TTC549 (cell line): ENCODE data around the gene ESYT3.

Experiments
- FAIRE-seq: peaks from 2 replicates; lab custom pipeline; 2012; peaks lifted over from hg19 to GRCh38; lab: Jason Lieb, UNC

ESYT3 gene, protein sequence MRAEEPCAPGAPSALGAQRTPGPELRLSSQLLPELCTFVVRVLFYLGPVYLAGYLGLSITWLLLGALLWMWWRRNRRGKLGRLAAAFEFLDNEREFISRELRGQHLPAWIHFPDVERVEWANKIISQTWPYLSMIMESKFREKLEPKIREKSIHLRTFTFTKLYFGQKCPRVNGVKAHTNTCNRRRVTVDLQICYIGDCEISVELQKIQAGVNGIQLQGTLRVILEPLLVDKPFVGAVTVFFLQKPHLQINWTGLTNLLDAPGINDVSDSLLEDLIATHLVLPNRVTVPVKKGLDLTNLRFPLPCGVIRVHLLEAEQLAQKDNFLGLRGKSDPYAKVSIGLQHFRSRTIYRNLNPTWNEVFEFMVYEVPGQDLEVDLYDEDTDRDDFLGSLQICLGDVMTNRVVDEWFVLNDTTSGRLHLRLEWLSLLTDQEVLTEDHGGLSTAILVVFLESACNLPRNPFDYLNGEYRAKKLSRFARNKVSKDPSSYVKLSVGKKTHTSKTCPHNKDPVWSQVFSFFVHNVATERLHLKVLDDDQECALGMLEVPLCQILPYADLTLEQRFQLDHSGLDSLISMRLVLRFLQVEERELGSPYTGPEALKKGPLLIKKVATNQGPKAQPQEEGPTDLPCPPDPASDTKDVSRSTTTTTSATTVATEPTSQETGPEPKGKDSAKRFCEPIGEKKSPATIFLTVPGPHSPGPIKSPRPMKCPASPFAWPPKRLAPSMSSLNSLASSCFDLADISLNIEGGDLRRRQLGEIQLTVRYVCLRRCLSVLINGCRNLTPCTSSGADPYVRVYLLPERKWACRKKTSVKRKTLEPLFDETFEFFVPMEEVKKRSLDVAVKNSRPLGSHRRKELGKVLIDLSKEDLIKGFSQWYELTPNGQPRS

DNA sequence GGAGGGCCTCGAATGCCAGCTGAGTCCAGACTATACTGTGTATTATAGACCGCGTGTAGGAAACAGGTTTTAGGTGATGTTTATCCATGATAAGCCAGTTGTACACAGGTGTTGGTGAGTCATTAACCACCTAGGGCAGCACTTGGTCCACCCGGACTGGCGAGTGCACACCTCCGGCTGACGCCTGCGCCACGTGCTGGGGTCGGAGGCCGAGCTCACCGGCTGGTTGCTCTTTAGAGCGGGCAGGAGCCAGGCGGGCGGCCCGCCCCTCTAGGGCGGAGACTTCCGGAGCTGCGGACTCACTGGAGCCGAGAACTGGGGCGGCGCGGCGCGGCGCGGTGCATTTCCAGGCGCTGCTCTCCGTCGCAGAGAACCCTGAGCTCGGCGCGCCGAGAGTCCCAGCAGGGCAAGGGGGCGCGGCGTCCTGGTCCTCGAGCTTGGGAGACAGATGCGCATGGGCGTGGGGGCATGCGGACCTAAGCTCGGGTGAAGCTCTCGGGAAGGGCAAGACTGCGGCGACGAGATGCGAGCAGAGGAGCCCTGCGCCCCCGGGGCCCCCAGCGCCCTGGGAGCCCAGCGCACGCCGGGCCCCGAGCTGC, at the start of gene ESYT3:
ESYT3 (plus strand) TSS at position 341 of the 599 bp plus-strand sequence; CDS start at position 524, 183 bp downstream.
- FAIRE-seq = no peak

DNA sequence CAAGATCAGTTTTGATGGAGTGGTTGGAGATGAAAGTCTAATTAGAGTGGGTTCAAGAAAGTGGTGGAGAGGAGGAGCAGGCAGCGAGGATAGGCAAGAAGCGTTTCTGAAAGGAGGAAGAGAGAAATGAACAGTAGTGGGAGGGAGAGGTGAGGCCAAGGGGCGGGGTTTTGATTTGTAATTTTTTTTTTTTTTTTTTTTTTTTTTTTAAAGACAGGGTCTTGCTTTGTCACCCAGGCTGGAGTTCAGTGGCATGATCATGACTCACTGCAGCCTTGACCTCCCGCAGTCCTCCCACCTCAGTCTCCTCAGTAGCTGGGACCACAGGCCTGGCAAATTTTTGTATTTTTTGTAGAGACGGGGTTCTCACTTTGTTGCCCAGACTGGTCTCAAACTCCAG, 49.4 kb upstream of the ESYT3 start:
- FAIRE-seq = no peak

DNA sequence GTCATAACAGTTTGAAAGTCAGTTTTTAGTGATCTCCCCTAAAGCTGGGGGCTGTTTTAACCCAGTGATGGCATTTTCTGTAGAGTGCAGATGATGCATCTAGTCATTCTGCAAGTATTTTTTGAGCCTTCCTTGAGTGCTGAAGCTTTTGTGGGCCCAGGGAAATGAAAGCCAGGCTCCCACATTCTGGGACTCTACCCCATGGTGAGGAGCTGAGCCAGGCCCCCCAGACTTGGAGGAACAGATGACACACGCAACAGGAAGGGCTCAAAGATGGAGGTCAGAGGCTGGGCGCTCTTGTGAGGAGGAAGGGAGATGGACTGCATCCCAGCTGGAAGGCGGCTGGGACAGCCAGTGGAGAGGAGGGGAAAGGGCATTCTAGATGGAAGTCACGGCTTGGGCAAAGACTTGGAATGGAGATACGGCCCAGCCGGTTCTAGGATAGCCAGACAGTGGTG, 45.2 kb upstream of the ESYT3 start:
- FAIRE-seq = no peak

DNA sequence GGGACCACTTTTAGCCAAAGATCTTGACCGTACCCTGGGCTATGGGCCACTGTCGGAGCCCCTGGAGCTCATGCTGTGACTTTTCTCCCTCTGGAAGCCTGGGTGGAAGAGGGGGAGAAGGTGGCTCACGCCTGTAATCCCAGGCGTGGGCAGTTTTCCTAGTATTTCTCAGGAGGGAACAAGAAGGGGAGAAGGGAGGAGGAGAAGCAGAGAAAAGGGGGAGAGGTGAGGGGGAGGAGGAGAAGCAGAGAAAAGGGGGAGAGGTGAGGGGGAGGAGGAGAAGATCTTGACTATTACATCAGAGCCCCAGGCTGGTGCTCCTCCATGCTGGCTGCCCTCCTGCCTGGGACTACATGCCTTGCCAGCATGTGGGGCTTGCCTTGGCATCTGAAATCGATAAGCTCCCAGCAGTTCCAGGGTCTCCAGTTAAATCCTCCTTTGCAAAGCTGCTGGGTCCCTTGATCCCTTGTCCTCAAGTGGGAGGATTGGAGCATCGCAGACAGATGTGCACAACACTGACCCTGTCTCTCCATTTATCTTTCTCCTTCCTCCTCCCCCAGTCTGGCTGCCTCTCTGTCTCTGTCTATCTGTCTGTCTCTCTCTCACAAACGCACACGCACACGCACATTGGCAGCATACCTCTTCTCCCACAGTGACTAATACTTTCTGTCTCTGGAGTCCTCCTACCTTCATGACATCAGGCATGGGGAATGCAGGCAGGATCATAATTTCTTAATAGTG, 44.4 kb upstream of the ESYT3 start:
- FAIRE-seq = no peak

DNA sequence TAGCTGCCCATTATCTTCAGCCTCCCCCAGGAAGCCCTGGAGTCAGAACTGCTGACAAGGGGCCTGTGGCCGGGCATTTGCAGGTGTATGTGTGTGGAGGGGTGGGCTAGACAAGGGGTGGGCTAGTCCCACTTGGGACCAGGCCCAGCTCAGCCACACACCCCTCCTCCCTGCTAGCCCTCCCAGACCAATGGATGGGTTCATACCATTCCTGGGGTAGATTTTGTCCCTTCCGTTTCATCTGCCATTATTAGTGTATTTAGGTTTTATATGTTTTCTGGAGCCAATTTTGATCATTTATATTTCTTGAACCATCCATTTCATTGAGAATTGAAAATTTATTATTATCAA, 43.9 kb upstream of the ESYT3 start:
- no peak for FAIRE-seq

DNA sequence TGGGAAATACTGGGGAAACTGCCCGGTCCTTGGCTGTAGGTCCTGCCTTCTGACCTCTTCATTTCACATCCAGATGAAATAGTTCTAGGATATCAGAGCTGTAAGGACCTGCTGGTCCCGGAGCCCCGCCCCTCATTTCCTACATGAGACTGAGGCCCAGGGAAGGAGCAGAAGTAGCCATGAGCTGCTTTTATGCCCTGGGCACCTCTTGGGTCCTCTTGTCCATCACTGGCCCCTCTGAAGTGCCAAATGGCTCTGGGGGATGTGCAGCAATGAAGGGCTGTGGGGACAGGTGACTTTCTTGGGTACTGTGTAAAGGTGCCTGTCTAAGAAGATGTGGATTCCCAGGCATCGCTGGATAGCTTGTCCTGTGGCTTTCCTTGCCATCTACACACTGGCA, 40.3 kb upstream of the ESYT3 start:
- no peak for FAIRE-seq

DNA sequence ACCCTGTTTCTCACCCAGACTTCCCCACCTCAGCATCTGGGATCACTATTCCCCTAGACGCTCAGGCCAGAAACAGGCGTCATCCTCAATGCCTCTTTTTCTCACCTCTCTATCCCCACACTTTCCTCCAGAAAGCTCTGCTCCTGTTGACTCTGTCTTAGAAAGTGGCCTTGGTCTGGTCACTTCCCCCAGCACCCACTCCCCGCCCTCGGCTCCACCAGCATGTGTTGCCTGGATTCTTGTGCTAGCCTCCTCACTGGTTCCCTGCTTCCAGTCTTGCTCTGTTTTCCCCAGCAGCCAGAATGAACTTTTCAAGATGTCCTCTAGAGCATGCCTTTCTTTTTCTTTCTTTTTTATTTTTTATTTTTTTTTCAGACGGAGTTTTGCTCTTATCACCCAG, 39.7 kb upstream of the ESYT3 start:
- FAIRE-seq = no peak

DNA sequence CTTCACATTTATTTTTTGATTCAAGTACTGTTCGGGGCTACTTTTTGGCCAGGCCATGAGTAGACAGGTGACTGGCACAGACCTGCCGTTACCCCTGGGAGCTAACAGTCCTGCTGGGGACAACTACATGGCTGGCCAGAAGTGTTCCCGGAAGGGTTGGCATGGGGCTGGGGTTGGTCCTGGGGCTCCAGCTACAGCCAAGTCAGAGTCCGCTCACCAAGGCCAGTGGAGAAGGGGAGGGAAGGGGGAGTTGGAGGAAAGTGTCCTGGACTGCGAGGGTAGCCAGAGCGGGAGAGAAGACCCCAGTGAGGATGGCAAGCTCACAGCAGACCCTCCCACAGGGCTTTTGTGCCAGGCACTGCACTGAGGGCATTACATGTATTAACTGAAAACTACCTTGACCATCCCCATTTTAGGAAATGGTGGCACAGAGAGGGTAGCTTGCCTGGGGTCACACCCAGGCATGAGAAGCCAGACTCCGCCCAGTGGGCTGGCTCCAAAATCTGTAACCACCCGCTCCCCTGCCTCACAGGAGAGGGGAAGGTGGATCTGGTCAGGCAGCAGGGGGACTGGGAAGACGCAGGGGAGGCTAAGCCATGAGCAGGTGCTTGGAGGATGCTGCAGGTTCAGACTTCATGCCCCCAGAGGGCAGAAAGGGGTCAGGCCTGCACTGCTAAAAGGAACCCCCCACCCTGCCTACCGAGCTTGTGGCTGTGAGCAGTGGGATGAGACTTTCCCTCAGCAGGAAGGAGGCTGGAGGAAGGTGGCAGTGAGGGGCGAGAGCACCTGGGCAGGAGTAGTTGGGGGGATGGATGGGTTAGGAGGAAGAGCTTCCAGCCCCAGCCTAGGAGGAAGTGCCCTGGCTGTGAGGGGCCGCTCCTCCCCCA, 38.3 kb upstream of the ESYT3 start:
- FAIRE-seq = no peak

DNA sequence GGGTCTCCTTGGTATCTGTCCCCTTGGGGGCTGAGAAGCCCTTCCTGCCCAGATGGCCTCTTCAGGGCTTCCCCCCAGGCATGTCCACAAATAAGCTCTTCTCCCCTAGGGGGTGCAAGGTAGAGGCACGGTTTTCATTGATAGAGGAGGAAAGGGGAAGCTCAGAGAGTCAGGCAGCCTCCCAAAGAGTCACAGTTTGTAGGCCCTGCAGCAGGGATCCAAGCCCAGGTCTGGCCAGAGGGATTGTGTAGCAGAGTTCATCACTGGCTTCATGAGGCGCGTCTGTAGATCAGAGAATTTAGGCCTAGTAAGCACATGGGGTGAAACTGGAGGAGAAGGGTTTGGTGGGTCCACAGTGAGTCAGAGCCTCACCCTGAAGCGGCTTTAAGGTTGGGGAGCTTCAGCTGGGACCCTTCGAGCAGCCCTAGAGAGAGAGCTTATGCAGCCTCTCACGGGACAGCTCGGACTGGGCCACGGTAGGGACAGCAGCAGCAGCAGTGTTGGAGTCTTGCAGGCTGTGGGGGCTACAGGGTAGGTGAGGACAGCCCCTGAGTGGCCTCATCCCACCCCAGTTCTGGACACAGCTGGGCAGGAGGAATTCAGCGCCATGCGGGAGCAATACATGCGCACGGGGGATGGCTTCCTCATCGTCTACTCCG, 37.5 kb upstream of the ESYT3 start:
- no peak for FAIRE-seq

DNA sequence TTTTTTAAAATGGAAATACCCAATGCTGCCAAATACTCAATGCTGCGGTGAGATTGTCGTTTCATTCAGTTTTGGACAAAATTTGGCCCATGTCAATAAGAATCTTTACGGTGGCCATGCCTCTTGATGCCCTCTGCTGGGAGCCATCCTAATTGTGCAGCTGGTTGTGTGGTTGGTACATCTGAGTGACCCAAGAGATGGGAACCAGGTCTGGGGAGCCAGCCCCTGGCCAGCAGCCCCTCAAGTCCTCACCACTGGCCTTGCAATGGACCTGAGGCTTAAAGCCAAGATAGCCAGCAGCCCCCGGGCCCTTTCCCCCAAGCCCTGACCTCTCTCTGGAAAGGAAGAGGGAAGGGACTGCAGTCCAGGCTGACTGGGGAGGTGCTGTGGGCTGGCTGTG, 36.4 kb upstream of the ESYT3 start:
- no peak for FAIRE-seq

DNA sequence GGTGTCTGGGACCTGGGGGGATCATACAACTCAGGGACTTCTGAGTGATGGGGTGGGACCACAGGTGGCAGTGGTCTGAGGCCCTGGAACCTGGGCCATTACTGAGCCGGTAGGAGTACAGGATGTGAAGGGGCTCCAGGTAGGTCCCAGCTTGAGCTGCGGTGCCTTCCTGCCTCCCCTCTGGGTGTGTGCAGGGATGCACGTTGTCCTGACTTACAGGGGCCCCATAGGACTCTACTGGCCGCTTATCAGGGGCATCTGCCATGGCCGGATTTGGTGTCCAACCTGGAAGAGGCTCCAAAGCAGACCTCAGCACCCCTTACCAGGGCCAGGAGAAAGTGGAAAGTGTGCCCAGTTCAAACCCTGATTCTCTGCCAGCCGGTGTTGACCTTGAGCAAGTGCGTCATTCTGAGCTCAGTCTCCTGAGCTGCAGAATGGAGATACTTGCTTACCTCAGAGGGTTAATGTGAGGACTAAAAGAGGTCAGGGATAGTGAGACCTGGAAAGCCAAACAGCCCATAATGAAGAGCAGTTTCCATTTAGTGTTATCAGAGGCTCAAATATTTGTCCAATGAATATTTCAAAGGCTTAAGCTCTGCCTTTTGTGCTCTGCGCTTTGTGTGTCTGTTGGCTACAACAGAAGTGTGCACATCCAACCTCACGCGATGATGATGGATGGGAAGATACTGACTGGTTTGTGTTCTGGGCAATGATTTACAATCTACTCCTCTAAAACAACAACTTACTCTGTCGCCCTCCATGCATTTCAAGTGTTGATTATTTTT, 35.4 kb upstream of the ESYT3 start:
- FAIRE-seq = no peak

DNA sequence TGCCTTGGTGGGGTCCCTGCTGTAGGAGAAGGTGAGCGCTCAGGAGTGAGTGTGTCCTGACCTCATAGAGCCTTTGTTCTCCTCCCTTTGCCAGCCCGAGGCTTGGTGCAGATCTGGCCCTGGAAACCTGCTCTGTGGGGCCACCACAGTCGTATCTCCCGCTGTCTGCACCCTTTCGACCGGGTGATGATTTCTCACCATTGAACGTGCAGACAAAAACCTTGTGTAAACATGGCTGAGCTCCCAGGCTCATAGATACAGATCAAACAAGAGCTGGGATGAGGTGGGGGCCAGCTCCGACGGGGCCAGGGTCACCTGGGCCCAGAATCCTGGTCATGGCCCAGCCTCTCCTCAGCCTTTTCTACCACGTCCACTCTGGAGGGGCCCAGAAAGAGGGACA, 34.6 kb upstream of the ESYT3 start:
- no peak for FAIRE-seq

DNA sequence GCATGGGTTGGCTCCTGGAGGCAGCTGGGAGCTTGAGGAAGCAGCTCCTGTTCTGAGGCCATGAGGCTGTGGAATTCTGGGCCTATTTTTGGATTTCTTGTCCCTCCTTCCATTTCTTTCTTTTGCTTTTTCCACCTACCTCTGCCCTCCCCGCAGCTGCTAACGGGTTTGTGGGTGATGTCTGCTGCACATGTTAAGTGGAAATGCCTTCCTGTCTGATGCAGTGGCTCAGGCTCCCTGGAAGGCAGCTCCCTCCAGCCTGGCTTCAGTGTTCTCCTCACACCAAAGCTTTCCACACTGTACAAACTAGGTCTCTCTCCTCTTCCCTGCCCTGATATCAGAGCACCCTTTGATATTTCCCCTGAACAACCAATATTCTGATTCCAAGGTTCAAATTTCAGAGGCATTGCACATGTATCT, 33.8 kb upstream of the ESYT3 start:
- FAIRE-seq = no peak

DNA sequence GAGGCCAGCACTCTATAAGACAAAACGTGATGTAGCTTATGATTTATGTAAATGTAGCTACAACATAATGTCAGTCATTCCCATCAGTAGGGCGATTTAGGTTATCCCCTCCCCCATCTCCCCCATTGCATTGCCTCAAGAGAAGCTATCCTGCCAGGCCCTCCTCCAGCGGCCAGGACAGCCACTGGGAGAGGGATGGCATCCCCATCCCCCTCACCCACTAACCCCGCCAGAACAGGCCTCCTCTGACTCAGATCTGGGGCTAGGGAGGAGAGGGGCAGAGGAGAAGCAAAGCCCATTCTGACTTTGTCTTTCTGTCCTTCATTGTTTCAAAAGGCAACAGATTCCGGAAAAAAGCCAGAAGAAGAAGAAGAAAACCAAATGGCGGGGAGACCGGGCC, 32.6 kb upstream of the ESYT3 start:
- no peak for FAIRE-seq

DNA sequence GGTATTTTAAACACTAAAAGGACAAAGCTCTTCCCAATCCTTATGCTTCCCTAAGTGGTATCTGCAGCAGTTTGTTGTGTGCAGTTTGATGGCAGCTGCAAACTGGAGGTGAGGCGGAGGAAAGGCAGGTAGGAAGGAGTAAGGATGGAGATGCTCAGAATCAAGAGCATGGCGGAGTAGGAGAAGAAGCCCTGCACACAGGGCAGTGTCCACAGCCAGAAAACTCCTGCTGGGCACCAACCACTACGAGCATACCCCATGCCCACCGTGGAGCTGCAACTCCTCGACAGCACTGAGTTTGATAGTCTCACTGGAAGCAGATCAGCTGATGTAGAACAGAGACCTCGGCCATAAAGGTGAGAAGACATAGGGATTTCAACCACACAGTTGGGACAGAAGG, 30.3 kb upstream of the ESYT3 start:
- FAIRE-seq = no peak

DNA sequence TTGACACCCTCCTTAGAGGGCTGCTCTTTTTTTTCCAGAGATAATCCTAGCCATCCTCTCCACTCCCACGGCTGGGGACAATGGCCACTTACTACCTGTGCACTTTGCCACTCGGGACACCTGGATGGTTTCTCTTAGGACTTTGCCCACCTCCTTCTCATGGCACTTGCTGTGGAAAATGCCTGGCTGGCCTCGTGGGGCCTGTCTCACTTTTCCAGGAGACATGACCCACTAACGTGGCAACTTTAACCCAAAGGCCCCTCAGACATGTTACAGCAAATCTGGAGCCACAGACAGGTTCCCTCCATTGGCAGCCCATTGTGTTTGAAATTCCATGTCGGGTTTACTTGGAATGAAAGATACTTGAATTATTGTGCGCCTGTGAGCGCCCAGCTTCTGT, 29.4 kb upstream of the ESYT3 start:
- FAIRE-seq = no peak

DNA sequence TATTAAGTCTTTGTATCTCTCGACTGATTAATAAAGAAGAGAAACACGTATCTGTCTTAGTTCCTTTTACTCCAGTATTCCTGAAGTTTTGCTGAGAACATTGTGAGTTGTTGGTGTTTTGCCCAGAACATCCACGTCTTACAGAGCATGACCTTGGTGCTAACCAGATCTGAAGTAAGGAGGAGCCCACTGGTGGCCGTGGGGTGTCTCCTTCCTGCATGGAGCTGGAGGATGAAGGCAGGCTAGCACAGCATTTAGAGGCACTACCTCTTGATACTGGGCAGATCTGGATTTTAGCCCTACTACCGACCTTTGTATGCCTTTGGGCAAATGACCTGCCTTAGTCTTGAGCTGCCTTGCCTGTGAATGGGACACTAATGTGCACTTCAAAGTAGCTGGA, 28.9 kb upstream of the ESYT3 start:
- no peak for FAIRE-seq

DNA sequence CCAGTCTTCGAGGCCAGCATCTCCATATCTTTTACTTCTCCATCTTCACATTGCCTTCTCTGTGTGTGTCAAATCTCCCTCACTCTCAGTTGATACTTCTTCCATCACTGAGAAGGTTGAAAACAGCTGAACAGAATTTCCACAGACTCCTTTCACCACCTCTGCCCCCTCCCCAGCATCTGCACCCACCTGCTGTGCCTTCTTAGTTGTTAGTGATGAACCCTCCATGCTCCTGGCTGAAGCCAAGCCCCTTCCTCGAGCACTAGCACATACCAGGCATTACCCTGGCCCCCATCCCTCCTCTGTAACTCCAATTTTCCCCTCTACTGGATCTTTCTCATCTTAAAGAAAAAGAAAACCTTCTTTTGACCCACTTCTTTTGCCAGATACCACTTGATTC, 27.8 kb upstream of the ESYT3 start:
- FAIRE-seq = no peak

DNA sequence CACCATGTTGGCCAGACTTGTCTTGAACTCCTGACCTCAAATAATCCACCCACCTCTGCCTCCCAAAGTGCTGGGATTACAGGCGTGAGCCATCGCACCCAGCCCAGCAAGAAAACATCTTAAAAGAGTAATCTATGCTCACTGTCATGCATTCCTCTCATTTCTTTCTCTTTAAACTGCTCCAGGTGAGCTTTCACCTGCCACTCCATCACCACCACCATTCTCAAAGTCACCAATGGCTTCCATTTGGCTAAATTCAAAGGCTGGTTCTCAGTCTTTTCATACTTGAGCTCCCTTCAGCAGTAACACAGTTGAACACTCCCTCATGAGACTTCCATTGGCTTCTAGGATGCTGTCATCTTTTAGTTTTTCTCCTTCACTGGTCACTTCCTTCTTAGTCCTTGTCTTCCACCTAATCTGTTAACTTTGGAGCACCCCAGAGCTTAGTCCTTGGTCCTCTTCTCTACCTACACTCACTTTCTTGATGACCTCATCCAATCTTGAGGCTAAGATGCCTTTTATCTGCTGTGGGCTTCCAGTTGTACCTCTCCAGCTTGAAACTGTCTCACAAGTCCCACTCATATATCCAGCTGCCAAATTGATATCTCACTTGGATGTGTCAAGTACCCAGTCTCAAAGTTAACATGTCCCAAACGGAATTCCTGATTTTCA, 27.0 kb upstream of the ESYT3 start:
- no peak for FAIRE-seq
